NCI-H128 (cell line): ENCODE data around the gene RETREG3.

Source experiments
- DNase-seq: peaks from one replicate; lab custom pipeline; 2025; ENCODE audit not compliant: unreplicated experiment; lab: John Stamatoyannopoulos, UW

Gene RETREG3

GRCh38 chr17:42535155-42536047, 73.8 kb downstream of the RETREG3 start:
- no peak for DNase-seq

- no peak for DNase-seq
Observed at GRCh38 chr17:42531455-42532354, 77.5 kb downstream of the RETREG3 start.

GRCh38 chr17:42530952-42531454, 78.2 kb downstream of the RETREG3 start:
- DNase-seq: no peak
